ENCODE measurements around the gene PCDHGB2. TPM values are rescaled to one million over a fixed set of nuclear protein-coding genes. Genes with fewer than 3 reads are reported as not detected.
"Not testable (repeated sequence)": the region's sequence is repeated elsewhere in the genome, so short reads cannot be mapped to it uniquely, and the experiment has no call there.

The PCDHGB2 gene
- total RNA-seq, 4 donors from 2014 or later, result 3.2 to 5.7 (median 4.1) TPM

GRCh38 chr5:141402553-141403243 is 42.9 kb downstream of the PCDHGB2 start, which contains the start of gene PCDHGA9:
TSS of gene PCDHGA9 (plus strand) at chr5:141402778. CDS start at chr5:141402953, 175 bp downstream.
- no peak for TF ChIP-seq POLR2A (IDR thresholded peaks at IDR 0.05; ENCODE audit: low read depth)
- peak in 2 of 3 experiments; percentile 18 to 33 for TF ChIP-seq CTCF (IDR thresholded peaks at IDR 0.05)
- DNase-seq (ENCODE audit: extremely low spot score), result no peak
- Histone ChIP-seq H3K27me3 (peaks cover 0 to 9% (median 0%) of the 10 kb centered on the region in 4 donors), H3K36me3 (peaks cover 0 to 6% (median 0%) of the 10 kb centered on the region in 4 donors), H3K4me1 (no peaks in the 10 kb centered on the region), H3K27ac (replicated peaks in 1 of 4) (no peak within 1 kb of the TSS), H3K4me3 (peak within 1 kb of the TSS; percentile 23 to 46 (median 38)), H3K9me3 (peaks cover 21 to 95% (median 92%) of the 10 kb centered on the region in 4 donors)
- 12% methylated on average over 27 of the region's 27 CpGs for WGBS
- intact Hi-C loops (cut with DNase I), result no loop called here

GRCh38 chr5:141403387-141403786 is 43.6 kb downstream of the PCDHGB2 start:
- H3K4me3 ChIP-seq, result peak overlapping the region in 3 of 4 donors; percentile 36 to 46 (median 39)
- no peaks in the 10 kb centered on the region for H3K4me1 ChIP-seq
- 24% methylated on average over 18 of the region's 22 CpGs for WGBS
- peaks cover 0 to 9% (median 0%) of the 10 kb centered on the region in 4 donors for H3K27me3 ChIP-seq
- H3K36me3 ChIP-seq, result peaks cover 0 to 6% (median 0%) of the 10 kb centered on the region in 4 donors
- peaks cover 21 to 99% (median 95%) of the 10 kb centered on the region in 4 donors for H3K9me3 ChIP-seq
- TF ChIP-seq EP300 (IDR thresholded peaks at IDR 0.05), result no peak
- no peak for TF ChIP-seq POLR2A (IDR thresholded peaks at IDR 0.05; ENCODE audit: low read depth)
- no peak for TF ChIP-seq CTCF (IDR thresholded peaks at IDR 0.05)
- TF ChIP-seq POLR2AphosphoS5 (IDR thresholded peaks at IDR 0.05), result no peak
- no peak for DNase-seq (ENCODE audit: extremely low spot score)
- intact Hi-C loops (cut with DNase I), result no loop called here
- no peak overlapping the region for H3K27ac ChIP-seq (replicated peaks in 1 of 4)

GRCh38 chr5:141407790-141408505 is 48.2 kb downstream of the PCDHGB2 start, which contains the start of gene PCDHGB6:
TSS of gene PCDHGB6 (plus strand) at chr5:141408021. CDS start at chr5:141408203, 182 bp downstream.
- H3K36me3 ChIP-seq; H3K27me3 ChIP-seq; H3K4me1 ChIP-seq; intact Hi-C loops (cut with DNase I); DNase-seq (ENCODE audit: extremely low spot score); H3K27ac ChIP-seq (replicated peaks in 1 of 4): not testable (repeated sequence)
- Histone ChIP-seq H3K4me3 (peak within 1 kb of the TSS; percentile 33 to 49 (median 36)), H3K9me3 (peaks cover 19 to 98% (median 96%) of the 10 kb centered on the region in 4 donors)
- TF ChIP-seq CTCF (IDR thresholded peaks at IDR 0.05), result peak; percentile 18 to 49 (median 23)
- WGBS, result 11% methylated on average over 25 of the region's 51 CpGs

GRCh38 chr5:141409598-141410306 is 50.0 kb downstream of the PCDHGB2 start:
- H3K27ac ChIP-seq (replicated peaks in 1 of 4), result no peak overlapping the region
- H3K4me1 ChIP-seq, result peaks cover 0 to under 1% (median 0%) of the 10 kb centered on the region in 4 donors
- intact Hi-C loops (cut with DNase I), result loop anchor here (10.0 kb wide), 1 partner anchor 115 kb away; no protein-coding TSS in a partner anchor
- H3K9me3 ChIP-seq, result peaks cover 11 to 98% (median 96%) of the 10 kb centered on the region in 4 donors
- TF ChIP-seq POLR2AphosphoS5 (IDR thresholded peaks at IDR 0.05), result no peak
- no peak for TF ChIP-seq CTCF (IDR thresholded peaks at IDR 0.05)
- no peak for TF ChIP-seq EP300 (IDR thresholded peaks at IDR 0.05)
- no peak for TF ChIP-seq POLR2A (IDR thresholded peaks at IDR 0.05; ENCODE audit: low read depth)
- H3K27me3 ChIP-seq, result no peaks in the 10 kb centered on the region
- H3K36me3 ChIP-seq, result peaks cover 0 to 6% (median 2%) of the 10 kb centered on the region in 4 donors
- H3K4me3 ChIP-seq, result peak overlapping the region in 1 of 4 donors; percentile 10
- 6% methylated on average over 2 of the region's 64 CpGs for WGBS
- DNase-seq (ENCODE audit: extremely low spot score), result no peak

Measured in esophagus muscularis mucosa (tissue), 4 donors.